Mesendoderm (in vitro differentiated cells): ENCODE results near the gene FADS2.

Experiments
- DNase-seq: peaks from one replicate; pipeline ENCODE4 v3.0.0; 2013
- H2AK5ac ChIP-seq: 2 replicates; pipeline ENCODE4 v1.6.1; 2013; ENCODE audit warnings: low read length, inconsistent platforms
- H2BK120ac ChIP-seq: 2 replicates; pipeline ENCODE4 v1.6.1; 2013; ENCODE audit warnings: low read depth, mild to moderate bottlenecking, low read length, moderate library complexity, mixed read lengths
- H2BK15ac ChIP-seq: replicated peaks from 2 replicates; pipeline ENCODE4 v1.6.1; 2013; ENCODE audit warnings: low read depth, mild to moderate bottlenecking, moderate library complexity
- H2BK5ac ChIP-seq: 2 replicates; pipeline ENCODE4 v1.6.1; 2013; ENCODE audit warnings: low read length, inconsistent platforms
- H3K18ac ChIP-seq: 2 replicates; pipeline ENCODE4 v1.6.1; 2013; ENCODE audit warnings: mild to moderate bottlenecking, low read length, mixed read lengths
- H3K23ac ChIP-seq: one replicate; pipeline ENCODE4 v1.6.1; 2013; ENCODE audit warnings: low read length
- H3K27ac ChIP-seq: 2 replicates; pipeline ENCODE4 v1.5.1; 2013; ENCODE audit warnings: low read depth, mild to moderate bottlenecking, inconsistent platforms, low read length, moderate library complexity
- H3K27me3 ChIP-seq: 2 replicates; pipeline ENCODE4 v1.6.1; 2013; ENCODE audit warnings: low read length, control low read depth, mild to moderate bottlenecking, inconsistent platforms; ENCODE audit not compliant: insufficient read depth, poor library complexity
- H3K36me3 ChIP-seq: 2 replicates; pipeline ENCODE4 v1.6.1; 2013; ENCODE audit warnings: low read length, inconsistent platforms; ENCODE audit not compliant: control insufficient read depth, insufficient read depth
- H3K4ac ChIP-seq: one replicate; pipeline ENCODE4 v1.6.1; 2013; ENCODE audit warnings: low read depth, mild to moderate bottlenecking, low read length, moderate library complexity
- H3K4me1 ChIP-seq: 2 replicates; pipeline ENCODE4 v1.6.1; 2013; ENCODE audit warnings: low read depth, low read length, inconsistent platforms; ENCODE audit not compliant: control insufficient read depth
- H3K4me2 ChIP-seq: 2 replicates; pipeline ENCODE4 v1.6.1; 2013; ENCODE audit warnings: low read length
- H3K4me3 ChIP-seq: 2 replicates; pipeline ENCODE4 v1.5.1; 2013; ENCODE audit warnings: mild to moderate bottlenecking, low read length
- H3K56ac ChIP-seq: one replicate; pipeline ENCODE4 v1.6.1; 2013; ENCODE audit warnings: low read length
- H3K79me1 ChIP-seq: 2 replicates; pipeline ENCODE4 v1.6.1; 2013; ENCODE audit warnings: low read length, inconsistent platforms
- H3K79me2 ChIP-seq: 2 replicates; pipeline ENCODE4 v1.6.1; 2013; ENCODE audit warnings: mild to moderate bottlenecking, low read length; ENCODE audit not compliant: control insufficient read depth, insufficient read depth
- H3K9ac ChIP-seq: 2 replicates; pipeline ENCODE4 v1.6.1; 2013; ENCODE audit warnings: low read length, inconsistent platforms
- H4K5ac ChIP-seq: one replicate; pipeline ENCODE4 v1.6.1; 2013; ENCODE audit warnings: low read length
- H4K8ac ChIP-seq: one replicate; pipeline ENCODE4 v1.6.1; 2013; ENCODE audit warnings: low read depth, mild to moderate bottlenecking, control low read depth, low read length, moderate library complexity
- WGBS: extraction: QIAGEN DNeasy Blood & Tissue Kit; methylation state at CpG from one replicate; pipeline ENCODE4 v1.1.7; 2013; ENCODE audit warnings: low lambda C conversion rate, missing lambda C conversion rate; ENCODE audit not compliant: insufficient coverage; ENCODE audit errors: extremely low coverage; 5-methylcytosine and 5-hydroxymethylcytosine counted together

Gene FADS2

GRCh38 chr11:61911128-61911700 is 83.1 kb downstream of the FADS2 start:
- DNase-seq = no peak
- H3K4me1 ChIP-seq = peaks cover 10% of the 10 kb centered on the region
- H3K23ac ChIP-seq = no peak overlapping the region
- WGBS = no CpG with 5 or more reads among the region's 7 CpGs
- H3K79me2 ChIP-seq = no peaks in the 10 kb centered on the region
- no peaks in the 10 kb centered on the region for H3K27me3 ChIP-seq
- no peak overlapping the region for H3K4me3 ChIP-seq
- H3K56ac ChIP-seq = no peak overlapping the region
- H3K9ac ChIP-seq = no peak overlapping the region
- no peaks in the 10 kb centered on the region for H3K79me1 ChIP-seq
- H2BK120ac ChIP-seq = no peak overlapping the region
- H3K18ac ChIP-seq = no peak overlapping the region
- H2BK5ac ChIP-seq = no peak overlapping the region
- no peak overlapping the region for H2AK5ac ChIP-seq
- H3K4me2 ChIP-seq = no peak overlapping the region
- no peak overlapping the region for H4K8ac ChIP-seq
- no peak overlapping the region for H2BK15ac ChIP-seq
- no peak overlapping the region for H3K4ac ChIP-seq
- H3K36me3 ChIP-seq = no peaks in the 10 kb centered on the region
- H3K27ac ChIP-seq = no peak overlapping the region
- H4K5ac ChIP-seq = no peak overlapping the region

- H3K27ac ChIP-seq = no peak overlapping the region
- no peak overlapping the region for H2AK5ac ChIP-seq
- no CpG with 5 or more reads among the region's 17 CpGs for WGBS
- H3K56ac ChIP-seq = no peak overlapping the region
- no peaks in the 10 kb centered on the region for H3K79me1 ChIP-seq
- H3K4me2 ChIP-seq = no peak overlapping the region
- no peaks in the 10 kb centered on the region for H3K27me3 ChIP-seq
- no peaks in the 10 kb centered on the region for H3K36me3 ChIP-seq
- H2BK15ac ChIP-seq = no peak overlapping the region
- no peak overlapping the region for H3K23ac ChIP-seq
- no peak overlapping the region for H3K4ac ChIP-seq
- no peak overlapping the region for H3K18ac ChIP-seq
- H3K4me1 ChIP-seq = peaks cover 10% of the 10 kb centered on the region
- no peak overlapping the region for H4K5ac ChIP-seq
- H3K79me2 ChIP-seq = no peaks in the 10 kb centered on the region
- H3K4me3 ChIP-seq = no peak overlapping the region
- H2BK5ac ChIP-seq = no peak overlapping the region
- H4K8ac ChIP-seq = no peak overlapping the region
- no peak overlapping the region for H2BK120ac ChIP-seq
- H3K9ac ChIP-seq = no peak overlapping the region
- no peak for DNase-seq
These were observed 83.8 kb downstream of the FADS2 start for GRCh38 chr11:61911701-61912529.

- H3K27me3 ChIP-seq = no peaks in the 10 kb centered on the region
- no peak overlapping the region for H3K4ac ChIP-seq
- H3K79me2 ChIP-seq = no peaks in the 10 kb centered on the region
- no peak overlapping the region for H3K4me3 ChIP-seq
- no peak overlapping the region for H2BK15ac ChIP-seq
- H3K23ac ChIP-seq = no peak overlapping the region
- no peaks in the 10 kb centered on the region for H3K36me3 ChIP-seq
- no peak overlapping the region for H3K27ac ChIP-seq
- H2BK120ac ChIP-seq = no peak overlapping the region
- no CpG with 5 or more reads among the region's 6 CpGs for WGBS
- H3K56ac ChIP-seq = no peak overlapping the region
- peaks cover 10% of the 10 kb centered on the region for H3K4me1 ChIP-seq
- H3K9ac ChIP-seq = no peak overlapping the region
- H3K18ac ChIP-seq = no peak overlapping the region
- H2AK5ac ChIP-seq = no peak overlapping the region
- no peaks in the 10 kb centered on the region for H3K79me1 ChIP-seq
- H4K5ac ChIP-seq = no peak overlapping the region
- no peak overlapping the region for H3K4me2 ChIP-seq
- H2BK5ac ChIP-seq = no peak overlapping the region
- H4K8ac ChIP-seq = no peak overlapping the region
- no peak for DNase-seq
These were observed 84.4 kb downstream of the FADS2 start for GRCh38 chr11:61912530-61912898.

GRCh38 chr11:61912991-61913698 is 85.0 kb downstream of the FADS2 start:
- no peaks in the 10 kb centered on the region for H3K79me2 ChIP-seq
- no peak overlapping the region for H3K27ac ChIP-seq
- H3K4me2 ChIP-seq = no peak overlapping the region
- no peak overlapping the region for H3K18ac ChIP-seq
- H3K4me1 ChIP-seq = peaks cover 11% of the 10 kb centered on the region
- H2BK120ac ChIP-seq = no peak overlapping the region
- H2BK15ac ChIP-seq = no peak overlapping the region
- H3K9ac ChIP-seq = no peak overlapping the region
- no peaks in the 10 kb centered on the region for H3K27me3 ChIP-seq
- no peaks in the 10 kb centered on the region for H3K79me1 ChIP-seq
- no peak overlapping the region for H4K8ac ChIP-seq
- H3K23ac ChIP-seq = no peak overlapping the region
- H2AK5ac ChIP-seq = no peak overlapping the region
- DNase-seq = no peak
- no CpG with 5 or more reads among the region's 18 CpGs for WGBS
- no peak overlapping the region for H4K5ac ChIP-seq
- no peak overlapping the region for H3K56ac ChIP-seq
- no peak overlapping the region for H3K4ac ChIP-seq
- no peaks in the 10 kb centered on the region for H3K36me3 ChIP-seq
- H2BK5ac ChIP-seq = no peak overlapping the region
- no peak overlapping the region for H3K4me3 ChIP-seq

GRCh38 chr11:61913699-61914395 is 85.7 kb downstream of the FADS2 start:
- Histone ChIP-seq H3K36me3 (no peaks in the 10 kb centered on the region), H4K8ac (no peak overlapping the region), H3K79me1 (no peaks in the 10 kb centered on the region), H2AK5ac (no peak overlapping the region), H3K23ac (no peak overlapping the region), H3K27me3 (no peaks in the 10 kb centered on the region), H4K5ac (no peak overlapping the region), H3K56ac (no peak overlapping the region), H3K4me2 (no peak overlapping the region), H2BK15ac (no peak overlapping the region), H2BK120ac (no peak overlapping the region), H2BK5ac (no peak overlapping the region), H3K4me1 (peaks cover 6% of the 10 kb centered on the region), H3K27ac (no peak overlapping the region), H3K4ac (no peak overlapping the region), H3K79me2 (no peaks in the 10 kb centered on the region), H3K18ac (no peak overlapping the region), H3K9ac (no peak overlapping the region), H3K4me3 (no peak overlapping the region)
- DNase-seq = no peak
- no CpG with 5 or more reads among the region's 8 CpGs for WGBS
